ENCODE measurements around the gene UNC5A. TPM values are rescaled to one million over a fixed set of nuclear protein-coding genes. Genes with fewer than 3 reads are reported as not detected.
"Not testable (repeated sequence)": the region's sequence is repeated elsewhere in the genome, so short reads cannot be mapped to it uniquely, and the experiment has no call there.

The UNC5A gene
- total RNA-seq, 2 donors from 2014 or later, result 0.74 to 1.0 TPM

DNA sequence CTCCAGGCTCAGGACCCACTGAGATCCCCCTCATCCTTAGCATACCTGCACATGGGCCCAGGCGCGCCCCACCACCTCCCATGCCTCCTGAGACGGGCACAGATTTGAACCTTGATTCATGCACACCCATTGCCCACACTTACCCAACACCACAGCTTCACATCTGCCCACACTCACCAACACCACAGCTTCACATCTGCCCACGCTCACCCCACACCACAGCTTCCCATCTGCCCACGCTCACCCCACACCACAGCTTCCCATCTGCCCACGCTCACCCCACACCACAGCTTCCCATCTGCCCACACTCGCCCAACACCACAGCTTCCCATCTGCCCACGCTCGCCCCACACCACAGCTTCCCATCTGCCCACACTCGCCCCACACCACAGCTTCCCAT is 60.3 kb downstream of the UNC5A start:
- DNase-seq (ENCODE audit: low spot score); intact Hi-C loops (cut with DNase I): not testable (repeated sequence)

DNA sequence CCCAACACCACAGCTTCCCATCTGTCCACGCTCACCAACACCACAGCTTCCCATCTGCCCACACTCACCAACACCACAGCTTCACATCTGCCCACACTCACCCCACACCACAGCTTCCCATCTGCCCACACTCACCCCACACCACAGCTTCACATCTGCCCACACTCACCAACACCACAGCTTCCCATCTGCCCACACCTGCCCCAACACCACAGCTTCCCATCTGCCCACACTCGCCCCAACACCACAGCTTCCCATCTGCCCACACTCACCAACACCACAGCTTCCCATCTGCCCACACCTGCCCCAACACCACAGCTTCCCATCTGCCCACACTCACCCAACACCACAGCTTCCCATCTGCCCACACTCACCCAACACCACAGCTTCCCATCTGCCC is 62.2 kb downstream of the UNC5A start:
- DNase-seq (ENCODE audit: low spot score); intact Hi-C loops (cut with DNase I): not testable (repeated sequence)

DNA sequence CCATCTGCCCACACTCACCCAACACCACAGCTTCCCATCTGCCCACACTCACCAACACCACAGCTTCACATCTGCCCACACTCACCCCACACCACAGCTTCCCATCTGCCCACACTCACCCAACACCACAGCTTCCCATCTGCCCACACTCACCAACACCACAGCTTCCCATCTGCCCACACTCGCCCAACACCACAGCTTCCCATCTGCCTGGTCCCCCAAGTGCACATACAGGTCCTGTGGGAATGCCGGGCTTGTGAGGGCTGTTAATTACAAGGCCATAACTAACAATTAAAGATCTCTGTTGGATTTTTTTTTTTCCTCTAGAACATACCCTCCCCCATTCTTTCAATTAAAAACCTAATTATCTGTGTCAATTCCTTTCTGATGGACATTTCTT is 62.7 kb downstream of the UNC5A start:
- DNase-seq (ENCODE audit: low spot score); intact Hi-C loops (cut with DNase I): not testable (repeated sequence)

DNA sequence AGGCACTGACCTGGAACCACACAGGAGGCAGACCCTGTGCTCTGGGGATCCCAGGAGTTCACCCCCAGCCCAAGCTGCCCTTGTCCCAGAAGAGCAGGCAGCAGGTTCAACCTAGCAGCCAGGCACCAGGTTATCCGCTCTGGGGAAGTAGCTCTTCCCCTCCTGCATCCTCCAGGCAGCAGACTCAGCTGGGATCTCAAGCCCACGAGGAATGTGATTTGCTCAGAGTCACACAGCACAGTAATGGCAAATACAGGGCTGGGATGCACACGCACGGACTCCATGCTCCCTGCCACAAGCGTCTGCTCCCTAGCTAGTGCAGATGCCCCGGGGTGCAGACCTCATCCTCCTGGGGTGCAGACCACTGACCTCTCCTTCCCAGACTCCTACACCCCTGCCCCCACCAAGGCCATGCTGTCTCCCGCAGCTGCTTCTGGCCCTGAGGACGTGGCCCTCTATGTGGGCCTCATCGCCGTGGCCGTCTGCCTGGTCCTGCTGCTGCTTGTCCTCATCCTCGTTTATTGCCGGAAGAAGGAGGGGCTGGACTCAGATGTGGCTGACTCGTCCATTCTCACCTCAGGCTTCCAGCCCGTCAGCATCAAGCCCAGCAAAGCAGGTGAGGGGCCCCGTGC is 63.3 kb downstream of the UNC5A start:
- DNase-seq (ENCODE audit: low spot score), result no peak
- intact Hi-C loops (cut with DNase I), result no loop called here

DNA sequence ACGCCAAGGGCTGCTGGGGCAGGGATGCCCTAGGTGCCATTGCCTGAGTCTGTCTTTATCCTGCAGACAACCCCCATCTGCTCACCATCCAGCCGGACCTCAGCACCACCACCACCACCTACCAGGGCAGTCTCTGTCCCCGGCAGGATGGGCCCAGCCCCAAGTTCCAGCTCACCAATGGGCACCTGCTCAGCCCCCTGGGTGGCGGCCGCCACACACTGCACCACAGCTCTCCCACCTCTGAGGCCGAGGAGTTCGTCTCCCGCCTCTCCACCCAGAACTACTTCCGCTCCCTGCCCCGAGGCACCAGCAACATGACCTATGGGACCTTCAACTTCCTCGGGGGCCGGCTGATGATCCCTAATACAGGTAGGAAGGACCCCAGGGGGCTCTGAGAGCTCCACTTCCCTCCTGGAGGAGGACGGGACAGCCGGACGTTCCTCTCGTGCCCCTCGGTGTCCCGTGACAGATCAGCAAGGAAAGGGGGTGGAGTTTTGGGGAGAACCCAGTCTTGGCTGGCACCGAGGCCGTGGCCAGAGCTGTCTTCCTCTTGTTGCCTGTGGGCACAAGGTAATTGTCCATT is 63.9 kb downstream of the UNC5A start:
- no peak for DNase-seq (ENCODE audit: low spot score)
- intact Hi-C loops (cut with DNase I), result no loop called here

DNA sequence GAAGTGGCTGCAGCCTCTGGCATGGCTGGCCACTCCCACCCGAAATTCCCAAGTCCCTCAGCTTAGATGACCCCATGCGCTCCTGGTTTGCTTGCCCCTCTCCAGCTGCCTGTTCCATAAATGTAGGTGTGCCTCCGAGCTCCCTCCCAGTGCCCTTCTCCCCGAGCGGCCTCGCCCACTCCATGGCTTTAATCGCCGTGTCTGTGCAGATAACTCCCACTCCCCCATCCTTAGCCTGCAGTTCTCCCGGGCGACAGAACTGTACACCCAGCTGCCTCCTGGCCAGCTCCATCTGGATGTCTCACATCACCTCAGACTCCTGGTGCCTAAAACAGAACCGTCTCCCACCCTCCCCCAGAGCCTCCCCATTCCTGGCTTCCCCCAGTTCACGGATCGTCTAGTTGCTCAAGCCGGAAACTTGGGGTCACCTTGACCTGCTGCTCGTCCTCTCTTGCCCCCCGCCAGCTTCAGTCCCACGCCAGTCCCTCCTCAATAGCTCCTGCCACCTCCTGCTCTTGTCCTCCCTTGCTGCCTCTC is 64.7 kb downstream of the UNC5A start:
- intact Hi-C loops (cut with DNase I), result no loop called here
- no peak for DNase-seq (ENCODE audit: low spot score)

DNA sequence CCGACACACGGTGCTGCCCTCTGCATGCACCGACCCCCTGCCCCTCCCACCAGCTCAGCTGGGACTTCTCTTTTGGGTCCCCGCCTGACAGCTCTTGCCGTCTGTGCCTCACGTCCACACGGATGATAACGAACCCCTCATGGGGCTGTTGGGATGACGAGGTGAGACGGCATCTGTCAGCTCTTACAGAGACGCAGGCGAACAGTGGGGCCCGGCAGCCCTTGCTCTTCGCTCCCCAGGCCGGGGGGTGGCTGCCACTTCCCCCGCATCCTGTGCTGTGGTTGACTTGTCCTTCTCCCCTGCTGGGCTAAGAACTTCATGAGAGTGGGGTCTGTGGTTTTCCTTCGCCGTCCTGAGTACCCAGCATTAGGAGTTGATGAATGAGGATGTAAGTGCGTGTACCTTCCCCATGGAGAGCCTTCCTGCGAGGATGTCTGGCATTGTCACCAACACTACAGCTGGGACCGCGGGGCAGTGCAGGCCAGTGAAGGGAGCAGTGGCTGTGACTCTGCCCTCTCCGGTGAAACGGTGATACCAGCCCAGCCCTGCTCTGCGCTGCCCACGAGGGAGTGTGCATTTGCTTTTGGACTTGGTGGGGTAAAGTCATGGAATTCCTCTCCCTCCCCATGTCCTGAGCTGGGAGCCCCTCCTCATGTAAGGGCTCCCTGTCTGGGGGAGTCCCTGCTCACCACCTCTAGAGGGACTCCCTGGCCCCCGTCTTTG is 65.6 kb downstream of the UNC5A start:
- intact Hi-C loops (cut with DNase I), result no loop called here

DNA sequence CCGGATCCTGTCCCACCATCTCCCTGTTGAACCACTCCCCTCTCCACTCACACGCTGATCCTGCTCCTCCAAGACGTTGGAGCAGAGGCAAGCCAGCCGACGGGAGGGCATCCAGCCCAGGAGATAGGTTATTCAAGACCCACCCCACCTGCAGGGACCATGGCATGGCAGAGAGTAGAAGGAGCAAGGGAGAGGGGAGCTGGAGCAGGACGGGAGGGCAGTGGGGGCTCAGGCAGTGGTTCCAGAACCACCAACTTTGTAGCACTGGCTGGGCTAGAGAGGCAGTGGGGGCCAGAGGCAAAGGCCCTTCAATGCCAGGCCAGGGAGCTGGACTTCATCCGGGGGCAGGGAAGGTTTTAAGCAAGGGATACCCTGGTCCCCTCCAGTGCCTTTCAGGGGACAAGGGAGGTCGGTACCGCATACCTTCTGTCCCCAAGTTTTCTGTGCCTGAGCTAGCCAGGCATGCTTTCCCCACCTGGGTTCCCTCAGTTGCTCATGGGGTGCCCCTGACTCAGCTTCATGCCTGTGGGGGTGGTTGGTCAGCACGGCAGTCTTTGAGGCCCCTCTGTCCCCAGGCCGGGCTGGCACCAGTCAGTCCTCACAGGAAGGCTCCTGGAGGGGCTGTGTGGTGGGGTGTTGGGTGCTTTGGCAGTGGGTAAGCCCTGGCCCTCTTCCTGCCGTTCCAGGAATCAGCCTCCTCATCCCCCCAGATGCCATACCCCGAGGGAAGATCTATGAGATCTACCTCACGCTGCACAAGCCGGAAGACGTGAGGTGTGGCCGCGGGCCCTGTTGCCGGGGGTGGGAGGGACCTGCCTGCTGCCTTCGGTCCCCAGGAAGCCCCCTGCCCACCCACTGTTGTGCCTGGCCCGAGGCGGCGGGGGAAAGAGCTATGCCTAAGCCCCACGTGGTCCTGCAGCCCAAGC is 66.4 kb downstream of the UNC5A start:
- intact Hi-C loops (cut with DNase I), result no loop called here
- DNase-seq (ENCODE audit: low spot score), result no peak

More for the DNA sequence above, 65.6 kb downstream of the UNC5A start:
- DNase-seq (ENCODE audit: low spot score), result peak; percentile 79

DNA sequence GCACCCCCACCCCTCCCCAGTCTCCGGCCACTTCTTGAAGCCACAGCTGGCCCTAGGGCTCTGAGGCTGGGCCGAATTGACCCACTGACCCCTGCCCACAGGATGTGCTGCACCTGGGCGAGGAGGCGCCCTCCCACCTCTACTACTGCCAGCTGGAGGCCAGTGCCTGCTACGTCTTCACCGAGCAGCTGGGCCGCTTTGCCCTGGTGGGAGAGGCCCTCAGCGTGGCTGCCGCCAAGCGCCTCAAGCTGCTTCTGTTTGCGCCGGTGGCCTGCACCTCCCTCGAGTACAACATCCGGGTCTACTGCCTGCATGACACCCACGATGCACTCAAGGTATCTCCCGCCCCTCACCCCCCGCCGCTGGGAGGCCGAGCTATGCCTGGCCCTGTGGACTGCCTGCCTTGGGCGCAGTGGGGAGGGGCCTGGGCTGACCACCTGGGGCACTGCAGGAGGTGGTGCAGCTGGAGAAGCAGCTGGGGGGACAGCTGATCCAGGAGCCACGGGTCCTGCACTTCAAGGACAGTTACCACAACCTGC is 67.5 kb downstream of the UNC5A start:
- peak; percentile 79 for DNase-seq (ENCODE audit: low spot score)
- intact Hi-C loops (cut with DNase I), result no loop called here

DNA sequence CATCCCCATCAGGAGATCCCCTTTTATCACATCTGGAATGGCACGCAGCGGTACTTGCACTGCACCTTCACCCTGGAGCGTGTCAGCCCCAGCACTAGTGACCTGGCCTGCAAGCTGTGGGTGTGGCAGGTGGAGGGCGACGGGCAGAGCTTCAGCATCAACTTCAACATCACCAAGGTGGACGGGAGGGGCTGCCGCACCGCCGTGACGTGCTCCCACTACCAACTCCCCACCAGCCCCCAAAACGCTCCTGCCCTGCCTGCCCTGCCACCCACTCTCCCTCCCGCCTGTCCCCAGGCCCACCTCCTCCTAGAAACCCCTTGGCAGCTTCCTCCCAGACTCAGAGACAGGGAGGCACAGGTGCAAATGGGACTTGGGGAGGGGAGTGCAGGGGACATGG is 68.1 kb downstream of the UNC5A start:
- intact Hi-C loops (cut with DNase I), result no loop called here
- DNase-seq (ENCODE audit: low spot score), result no peak

DNA sequence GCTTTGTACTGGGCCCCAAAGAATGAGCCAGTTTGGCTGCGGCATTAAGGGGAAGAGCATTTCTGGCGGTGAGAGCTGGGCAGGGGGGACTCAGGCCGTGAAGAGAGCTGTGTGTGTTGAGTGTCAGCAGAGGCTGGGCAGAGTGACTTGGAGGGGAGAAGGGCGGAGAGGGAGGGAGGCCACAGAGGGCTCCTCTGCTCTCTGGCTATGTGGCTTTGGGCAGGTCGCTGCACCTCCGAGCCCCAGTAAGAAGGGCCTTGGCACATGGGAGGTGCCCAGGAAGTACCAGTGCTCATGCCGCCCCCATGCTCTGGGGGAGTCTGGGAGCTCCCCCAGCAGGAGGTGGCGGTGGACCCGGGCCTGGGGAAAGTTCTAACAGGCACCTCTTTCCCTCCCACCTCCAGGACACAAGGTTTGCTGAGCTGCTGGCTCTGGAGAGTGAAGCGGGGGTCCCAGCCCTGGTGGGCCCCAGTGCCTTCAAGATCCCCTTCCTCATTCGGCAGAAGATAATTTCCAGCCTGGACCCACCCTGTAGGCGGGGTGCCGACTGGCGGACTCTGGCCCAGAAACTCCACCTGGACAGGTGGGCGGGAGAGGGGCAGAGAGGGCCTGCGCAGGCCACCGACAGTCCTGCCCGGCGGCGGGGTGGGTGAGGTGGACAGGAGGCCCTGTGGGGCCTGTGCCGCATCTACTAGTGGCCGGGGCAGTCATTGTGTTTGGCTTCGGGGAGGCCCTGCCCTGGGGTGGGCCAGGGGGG is 68.7 kb downstream of the UNC5A start:
- DNase-seq (ENCODE audit: low spot score), result no peak
- intact Hi-C loops (cut with DNase I), result no loop called here

DNA sequence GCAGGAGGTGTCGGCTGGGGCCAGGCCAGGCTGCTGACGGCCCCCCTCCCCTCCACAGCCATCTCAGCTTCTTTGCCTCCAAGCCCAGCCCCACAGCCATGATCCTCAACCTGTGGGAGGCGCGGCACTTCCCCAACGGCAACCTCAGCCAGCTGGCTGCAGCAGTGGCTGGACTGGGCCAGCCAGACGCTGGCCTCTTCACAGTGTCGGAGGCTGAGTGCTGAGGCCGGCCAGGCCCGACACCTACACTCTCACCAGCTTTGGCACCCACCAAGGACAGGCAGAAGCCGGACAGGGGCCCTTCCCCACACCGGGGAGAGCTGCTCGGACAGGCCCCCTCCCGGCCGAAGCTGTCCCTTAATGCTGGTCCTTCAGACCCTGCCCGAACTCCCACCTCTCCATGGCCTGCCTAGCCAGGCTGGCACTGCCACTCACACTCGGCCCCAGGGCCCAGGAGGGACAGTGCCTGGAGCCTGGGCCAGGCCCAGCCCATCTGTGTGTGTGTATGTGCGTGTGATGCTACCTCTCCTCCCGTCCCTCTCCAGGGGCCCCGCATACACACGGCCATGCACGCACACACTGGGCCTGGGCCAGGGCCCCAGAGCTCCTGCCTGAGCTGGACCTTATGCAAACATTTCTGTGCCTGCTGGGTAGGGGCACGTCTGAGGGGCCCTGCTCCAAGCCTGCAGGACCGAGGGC is 69.5 kb downstream of the UNC5A start:
- intact Hi-C loops (cut with DNase I), result no loop called here
- DNase-seq (ENCODE audit: low spot score), result no peak

DNA sequence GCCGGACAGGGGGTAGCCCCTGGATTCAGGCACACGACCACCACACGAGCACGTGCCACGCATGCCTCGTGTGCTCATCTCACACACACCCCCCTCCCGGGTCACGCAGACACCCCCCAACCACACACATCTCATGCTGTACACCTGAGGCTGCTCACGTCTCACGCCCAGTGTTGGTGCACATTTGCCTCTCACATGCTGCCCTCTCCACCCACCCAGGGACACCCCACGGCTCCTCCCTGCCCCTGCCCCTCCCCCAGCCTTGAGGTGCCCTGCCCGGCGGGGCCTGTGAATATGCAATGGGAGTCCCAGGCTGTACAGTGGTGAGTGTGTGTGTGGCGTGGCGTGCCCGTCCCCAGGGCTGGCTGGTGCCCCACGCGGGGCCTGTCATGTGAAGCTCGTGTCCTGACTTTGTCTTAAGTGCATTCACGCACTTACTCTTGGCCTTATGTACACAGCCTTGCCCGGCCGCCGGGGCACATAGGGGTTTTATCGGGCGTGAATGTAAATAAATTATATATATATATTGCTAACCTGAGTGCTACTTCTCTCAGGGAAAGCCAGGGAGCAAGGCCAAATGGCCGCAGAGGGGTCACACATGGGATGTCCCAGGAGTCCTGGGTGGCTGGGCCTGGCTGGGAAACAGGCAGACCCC is 70.1 kb downstream of the UNC5A start:
- intact Hi-C loops (cut with DNase I), result no loop called here
- peak; percentile 79 for DNase-seq (ENCODE audit: low spot score)

DNA sequence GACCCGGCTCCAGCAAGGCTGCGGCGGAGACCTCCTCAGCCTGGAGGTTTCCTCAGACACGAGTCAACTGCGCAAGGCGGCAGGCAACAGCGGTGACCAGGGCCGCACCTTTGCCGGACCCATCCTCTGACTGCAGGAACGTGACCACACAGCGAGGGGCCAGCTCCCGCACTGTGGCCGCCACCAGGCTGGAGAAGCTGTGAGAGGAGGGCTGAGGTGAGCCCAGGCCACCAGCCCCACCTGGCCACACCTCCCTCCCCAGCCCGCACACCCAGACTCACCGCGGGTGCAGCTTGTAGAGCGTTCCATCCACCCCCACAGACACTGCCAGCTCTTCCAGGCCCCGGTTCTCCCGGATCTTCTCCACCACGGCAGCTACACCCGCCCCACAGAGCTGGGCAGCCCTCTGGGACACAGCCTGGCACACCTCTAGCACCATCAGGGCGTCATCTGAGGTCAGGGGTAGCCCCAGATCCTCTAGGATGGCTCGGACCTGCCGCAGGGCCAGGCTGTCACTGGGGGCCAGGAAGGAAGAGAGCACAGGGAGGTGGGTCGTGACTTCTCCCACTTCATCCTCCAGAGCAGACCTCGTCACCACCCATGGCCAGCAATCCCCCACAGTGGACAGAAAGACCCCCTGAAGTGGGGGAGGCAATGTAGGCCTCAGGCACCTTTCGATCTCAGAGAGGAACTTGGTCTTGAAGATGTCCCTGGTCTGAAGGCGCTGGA is 70.8 kb downstream of the UNC5A start:
- intact Hi-C loops (cut with DNase I), result no loop called here
- DNase-seq (ENCODE audit: low spot score), result no peak

DNA sequence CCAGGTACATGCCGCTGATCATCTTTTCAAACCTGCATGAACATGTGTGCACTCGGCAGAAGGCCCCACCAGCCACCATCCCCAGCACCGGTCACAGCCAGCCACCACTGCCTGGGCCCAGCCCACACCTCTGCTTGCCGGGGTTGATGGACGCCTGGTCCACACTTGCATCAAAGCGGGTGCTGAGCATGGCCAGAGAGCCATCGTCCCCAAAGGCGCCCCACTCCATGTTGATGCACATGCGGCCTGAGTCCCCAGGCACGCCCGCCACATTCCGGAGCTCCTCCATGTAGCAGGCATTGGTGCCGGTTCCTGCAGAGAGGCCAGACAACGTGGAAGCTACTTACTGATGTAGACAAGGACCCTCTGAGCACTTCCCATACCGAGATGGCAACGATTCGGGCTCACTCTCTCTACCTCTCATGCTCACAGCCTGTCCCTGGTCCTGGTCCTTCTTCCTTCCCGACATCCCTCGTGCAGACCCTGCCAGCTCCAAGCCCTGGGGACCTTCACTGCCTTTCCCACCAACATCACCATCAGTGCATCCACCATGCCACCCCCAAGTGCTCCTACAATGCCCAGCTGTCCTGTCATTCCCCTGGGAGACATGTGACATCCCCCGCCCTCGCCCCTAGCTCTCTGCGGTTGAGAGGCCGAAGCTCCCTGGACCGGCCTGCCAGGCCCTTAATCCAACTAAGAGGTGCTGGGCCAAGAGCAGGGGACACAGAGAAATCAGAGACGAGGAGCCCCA is 71.6 kb downstream of the UNC5A start:
- intact Hi-C loops (cut with DNase I), result no loop called here
- peak; percentile 77 for DNase-seq (ENCODE audit: low spot score)

DNA sequence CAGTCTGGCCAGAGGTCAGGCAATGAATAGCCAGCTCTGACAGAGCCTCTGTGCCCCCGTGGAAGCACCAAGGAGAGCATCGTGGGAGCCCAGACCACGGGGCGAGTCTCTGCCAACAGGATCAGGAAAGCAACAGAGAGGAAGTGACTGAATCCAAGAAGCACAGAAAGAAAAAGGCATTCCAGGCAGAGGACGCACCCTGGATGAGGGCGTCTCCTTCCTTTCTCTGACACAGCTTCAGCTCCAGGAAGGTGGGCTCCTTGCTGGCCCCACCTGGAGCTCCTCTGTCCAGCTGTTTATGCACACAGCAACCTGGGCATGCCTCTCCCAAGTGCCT is 72.2 kb downstream of the UNC5A start:
- DNase-seq (ENCODE audit: low spot score), result peak; percentile 72
- intact Hi-C loops (cut with DNase I), result no loop called here

Measured in posterior vena cava (tissue), 2 donors.